ENCODE measurements around the gene TMEM59L. TPM values are rescaled to one million over a fixed set of nuclear protein-coding genes. Genes with fewer than 3 reads are reported as not detected.

The TMEM59L gene
- total and polyA plus RNA-seq, 10 donors: 0.15 to 0.74 (median 0.49) TPM; not detected in 5

DNA sequence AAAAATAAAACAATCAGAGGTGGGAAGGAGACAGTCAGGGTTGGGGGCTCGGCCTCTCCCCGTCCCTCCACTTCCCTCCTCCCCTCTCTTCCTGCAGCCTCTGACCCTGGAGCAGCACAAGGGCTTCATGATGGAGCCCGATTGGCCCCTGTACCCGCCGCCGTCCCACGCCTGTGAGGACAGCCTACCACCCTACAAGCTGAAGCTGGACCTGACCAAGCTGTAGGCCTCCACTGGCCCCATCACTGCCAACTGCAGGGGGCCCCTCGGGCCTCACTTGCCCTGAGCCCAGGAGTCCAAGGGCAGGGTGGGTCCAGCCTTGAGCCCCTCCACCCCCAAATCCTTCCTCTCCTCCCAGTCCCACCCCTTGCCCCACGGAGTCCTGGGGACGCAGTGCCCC, 7.6 kb downstream of the TMEM59L start:
- no peak for DNase-seq
- Histone ChIP-seq H3K4me1 (no peaks in the 10 kb centered on the region), H3K27ac (no peak overlapping the region), H3K9me3 (no peaks in the 10 kb centered on the region), H3K4me3 (no peak overlapping the region), H3K27me3 (replicated peaks in 1 of 7) (peaks cover 0 to 48% (median 5%) of the 10 kb centered on the region in 7 donors), H3K36me3 (no peaks in the 10 kb centered on the region)
- TF ChIP-seq POLR2A (IDR thresholded peaks at IDR 0.05) (no peak), CTCF (IDR thresholded peaks at IDR 0.05 in 8 of 11, conservative IDR thresholded peaks at IDR 0.05 in 3 of 11) (no peak), POLR2AphosphoS5 (IDR thresholded peaks at IDR 0.05) (no peak)
- intact Hi-C loops (cut with DNase I; ENCODE audit: low total_unique reads): no loop called here
- WGBS, 5 donors: 79 to 91% (median 83%) methylated on average over 10 of the region's 10 CpGs

DNA sequence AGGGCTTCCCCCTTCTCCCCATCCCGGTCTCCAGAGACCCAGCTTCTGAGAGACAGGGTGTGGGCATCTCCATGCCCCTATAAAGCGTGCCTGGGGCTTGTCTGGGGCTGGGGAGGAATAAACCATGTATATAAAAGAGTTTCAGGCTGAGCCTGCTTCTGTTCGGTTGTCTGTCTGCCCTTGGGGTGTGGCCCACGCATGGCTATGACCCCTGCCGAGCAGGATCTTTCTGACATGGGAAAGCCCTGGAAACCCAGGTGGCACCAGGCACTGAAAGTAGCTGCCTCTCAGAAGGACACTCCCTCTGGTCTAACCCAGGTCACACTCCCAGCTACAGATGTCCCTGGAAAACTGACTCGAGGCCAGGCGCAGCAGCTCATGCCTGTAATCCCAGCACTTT, 8.2 kb downstream of the TMEM59L start:
- Histone ChIP-seq H3K4me3 (no peak overlapping the region), H3K36me3 (no peaks in the 10 kb centered on the region)
- intact Hi-C loops (cut with DNase I; ENCODE audit: low total_unique reads): no loop called here

DNA sequence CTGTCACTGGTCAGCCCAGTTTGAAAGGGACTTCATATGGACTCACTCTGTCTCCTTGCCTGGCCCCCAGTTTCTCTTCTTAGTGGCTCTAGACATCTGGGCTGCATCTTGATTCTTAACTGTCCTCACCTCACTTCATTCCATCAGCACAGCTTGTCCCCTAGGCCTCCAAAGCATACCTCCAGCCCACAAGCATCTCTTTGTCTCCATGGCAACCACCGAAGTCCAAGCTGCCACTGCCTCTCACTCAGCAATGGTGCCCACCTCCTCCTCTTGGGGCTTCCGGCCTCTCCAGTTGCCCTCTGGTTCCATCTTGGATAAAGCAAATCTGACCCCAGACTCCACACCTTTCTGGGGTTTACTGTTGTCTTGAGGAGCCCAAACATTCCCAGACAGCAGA, 14.2 kb downstream of the TMEM59L start:
- Histone ChIP-seq H3K4me1 (no peaks in the 10 kb centered on the region), H3K9me3 (no peaks in the 10 kb centered on the region), H3K4me3 (no peak overlapping the region), H3K36me3 (no peaks in the 10 kb centered on the region), H3K27me3 (replicated peaks in 1 of 7) (peaks cover 0 to 6% (median 0%) of the 10 kb centered on the region in 7 donors), H3K27ac (no peak overlapping the region)
- no peak for TF ChIP-seq POLR2AphosphoS5 (IDR thresholded peaks at IDR 0.05)
- TF ChIP-seq POLR2A (IDR thresholded peaks at IDR 0.05): no peak
- TF ChIP-seq CTCF (IDR thresholded peaks at IDR 0.05 in 8 of 11, conservative IDR thresholded peaks at IDR 0.05 in 3 of 11): no peak
- WGBS, 5 donors: 69 to 83% (median 73%) methylated on average over 2 of the region's 2 CpGs
- intact Hi-C loops (cut with DNase I; ENCODE audit: low total_unique reads): no loop called here
- no peak for DNase-seq

More for the DNA sequence above, 8.2 kb downstream of the TMEM59L start:
- WGBS, 5 donors: 66 to 89% (median 82%) methylated on average over 5 to 7 of the region's 7 CpGs
- TF ChIP-seq POLR2A (IDR thresholded peaks at IDR 0.05) (no peak), CTCF (IDR thresholded peaks at IDR 0.05 in 8 of 11, conservative IDR thresholded peaks at IDR 0.05 in 3 of 11) (no peak), POLR2AphosphoS5 (IDR thresholded peaks at IDR 0.05) (no peak)
- DNase-seq: no peak
- Histone ChIP-seq H3K27me3 (replicated peaks in 1 of 7) (peaks cover 0 to 42% (median 5%) of the 10 kb centered on the region in 7 donors), H3K4me1 (no peaks in the 10 kb centered on the region), H3K27ac (no peak overlapping the region), H3K9me3 (no peaks in the 10 kb centered on the region)

DNA sequence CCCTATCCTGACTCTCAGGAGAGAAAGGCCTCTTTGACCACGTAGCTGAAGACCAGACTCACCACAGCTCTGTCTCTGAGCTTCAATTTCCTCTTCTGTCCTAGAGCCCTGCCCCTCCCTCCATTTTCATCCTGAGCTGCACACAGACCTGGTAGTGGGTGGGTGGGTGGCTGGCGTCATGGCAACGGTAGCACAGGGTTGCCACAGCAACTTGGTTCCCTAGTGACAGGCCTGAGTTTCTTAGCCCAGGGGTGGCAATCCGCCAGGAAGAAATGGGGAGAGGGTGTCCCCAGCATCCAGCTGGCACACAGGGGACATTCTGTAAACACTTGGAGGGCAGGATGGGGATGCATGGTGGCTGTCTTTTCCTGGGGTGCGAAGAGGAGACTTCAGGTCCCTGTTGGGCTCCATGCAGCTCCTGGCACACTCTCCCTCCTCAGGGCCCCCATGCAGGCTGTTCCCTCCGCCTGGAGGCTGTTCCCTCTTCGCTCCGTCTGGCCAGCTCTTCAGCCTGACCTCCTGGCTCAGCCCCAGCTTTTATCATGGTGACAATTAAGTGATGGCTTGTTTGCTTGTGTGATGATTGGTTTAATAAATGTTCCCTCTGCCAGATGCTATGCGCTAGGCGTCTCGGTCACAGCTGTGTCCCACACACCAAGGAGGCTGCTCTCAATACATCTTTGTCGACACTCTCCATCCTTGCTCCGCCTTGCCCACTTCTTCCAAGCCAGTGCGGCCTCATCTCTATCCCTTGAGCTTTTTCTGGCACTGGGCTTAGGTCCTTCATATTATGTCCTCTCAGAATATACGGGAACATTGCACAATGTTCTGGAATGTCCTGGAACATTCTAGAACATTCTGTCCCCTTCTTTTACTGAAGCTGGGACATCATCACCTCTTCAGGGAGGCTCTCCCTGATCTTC, 16.8 kb downstream of the TMEM59L start:
- 64 to 83% (median 79%) methylated on average over 15 of the region's 15 CpGs for WGBS, 5 donors
- no peaks in the 10 kb centered on the region for H3K4me1 ChIP-seq
- no peak for DNase-seq
- peaks cover 0 to 17% (median 0%) of the 10 kb centered on the region in 7 donors for H3K27me3 ChIP-seq (replicated peaks in 1 of 7)
- no peak overlapping the region for H3K4me3 ChIP-seq
- intact Hi-C loops (cut with DNase I; ENCODE audit: low total_unique reads): no loop called here
- H3K9me3 ChIP-seq: no peaks in the 10 kb centered on the region
- H3K27ac ChIP-seq: peak overlapping the region in 5 of 8 donors; percentile 46 to 73 (median 51)
- no peaks in the 10 kb centered on the region for H3K36me3 ChIP-seq
- TF ChIP-seq POLR2AphosphoS5 (IDR thresholded peaks at IDR 0.05): peak in 2 of 3 donors; percentile 44 to 62
- TF ChIP-seq POLR2A (IDR thresholded peaks at IDR 0.05): no peak

All from spleen (tissue), 11 donors.